Sigmoid colon (tissue), 7 donors: ENCODE results near the gene BRSK2. TPM values are rescaled to one million over a fixed set of nuclear protein-coding genes. Genes with fewer than 3 reads are reported as not detected.
"Not testable (repeated sequence)": the region's sequence is repeated elsewhere in the genome, so short reads cannot be mapped to it uniquely, and the experiment has no call there.

Experiments
- DNase-seq: peaks from one replicate; pipeline ENCODE4 v3.0.0-alpha.2; 2019
- H3K27ac ChIP-seq, 4 donors: fragments of 200-600 bp; sonication (generic); one replicate each; pipeline ENCODE4 v1.5.1; 2016 to 2019; ENCODE audit warnings: mild to moderate bottlenecking in 1 of 4
- H3K27me3 ChIP-seq, 3 donors: fragments of 200-600 bp; sonication (generic); one replicate each; pipeline ENCODE4 v1.5.1; 2019; ENCODE audit warnings: mild to moderate bottlenecking in 1 of 3
- H3K36me3 ChIP-seq, 4 donors: fragments of 200-600 bp; sonication (generic); one replicate each; pipeline ENCODE4 v1.5.1; 2016 to 2019
- H3K4me1 ChIP-seq, 4 donors: fragments of 200-600 bp; sonication (generic); one replicate each; pipeline ENCODE4 v1.5.1; 2017 to 2019
- H3K4me3 ChIP-seq, 4 donors: fragments of 200-600 bp; sonication (generic); one replicate each; pipeline ENCODE4 v1.5.1; 2017 to 2019; ENCODE audit warnings: mild to moderate bottlenecking in 2 of 4, moderate library complexity in 1 of 4
- H3K9me3 ChIP-seq, 4 donors: fragments of 200-600 bp in 3 of 4; sonication (generic) in 3 of 4; one replicate each; pipeline versions ENCODE4 v1.5.1 to v1.6.1; 2013 to 2019
- EP300 ChIP-seq, 4 donors: sonication (generic); formaldehyde crosslinking; IDR thresholded peaks; one replicate each; pipeline ENCODE4 v1.6.1; 2017; ENCODE audit warnings: antibody characterized with exemption in 4 of 4
- POLR2A ChIP-seq, 2 donors: fragments of 450-650 bp; IDR thresholded peaks; one replicate each; pipeline ENCODE4 v1.6.1; 2016; ENCODE audit warnings: antibody characterized with exemption in 2 of 2, mild to moderate bottlenecking in 2 of 2, moderate library complexity in 2 of 2
- POLR2AphosphoS5 ChIP-seq, 4 donors: sonication (generic); formaldehyde crosslinking; IDR thresholded peaks; one replicate each; pipeline ENCODE4 v1.6.1; 2017; ENCODE audit warnings: antibody characterized with exemption in 4 of 4
- WGBS, 2 donors: extraction: QIAGEN DNeasy Blood & Tissue Kit; methylation state at CpG; one replicate each; pipeline ENCODE4 v1.1.7; 2013; 5-methylcytosine and 5-hydroxymethylcytosine counted together
- intact Hi-C: fragments of 100-400 bp; cut with DNase I; formaldehyde crosslinking; loops from one replicate; pipeline ENCODE4 v1.15.1; 2023
- polyA plus RNA-seq, 3 donors: library from polyadenylated mRNA; stranded (reverse); fragments of 200-250 nt; gene quantifications; one replicate each; pipeline ENCODE4 v1.2.3, GENCODE V29; 2013
- total RNA-seq, 4 donors: library from RNA; depleted of rRNA; stranded (reverse); fragments of >200 nt; gene quantifications; one replicate each; pipeline ENCODE4 v1.1.0, GENCODE V29; 2016
- TF ChIP-seq, protein P1 (sequence below), 4 experiments: fragments of 450-650 bp in 3 of 4; fragments of 200-600 bp in 1 of 4; IDR thresholded peaks; one replicate each; pipeline ENCODE4 v1.5.1; 2016 to 2019; ENCODE audit warnings: antibody characterized with exemption in 4 of 4, mild to moderate bottlenecking in 3 of 4, moderate library complexity in 2 of 4
- donor health status: healthy with polysubstance abuse.
- donor health status: Bipolar disorder and iron deficiency.
- donor health status: healthy.

BRSK2 gene
- total and polyA plus RNA-seq, 7 donors = 1.7 to 3.2 (median 1.9) TPM; not detected in 2

DNA sequence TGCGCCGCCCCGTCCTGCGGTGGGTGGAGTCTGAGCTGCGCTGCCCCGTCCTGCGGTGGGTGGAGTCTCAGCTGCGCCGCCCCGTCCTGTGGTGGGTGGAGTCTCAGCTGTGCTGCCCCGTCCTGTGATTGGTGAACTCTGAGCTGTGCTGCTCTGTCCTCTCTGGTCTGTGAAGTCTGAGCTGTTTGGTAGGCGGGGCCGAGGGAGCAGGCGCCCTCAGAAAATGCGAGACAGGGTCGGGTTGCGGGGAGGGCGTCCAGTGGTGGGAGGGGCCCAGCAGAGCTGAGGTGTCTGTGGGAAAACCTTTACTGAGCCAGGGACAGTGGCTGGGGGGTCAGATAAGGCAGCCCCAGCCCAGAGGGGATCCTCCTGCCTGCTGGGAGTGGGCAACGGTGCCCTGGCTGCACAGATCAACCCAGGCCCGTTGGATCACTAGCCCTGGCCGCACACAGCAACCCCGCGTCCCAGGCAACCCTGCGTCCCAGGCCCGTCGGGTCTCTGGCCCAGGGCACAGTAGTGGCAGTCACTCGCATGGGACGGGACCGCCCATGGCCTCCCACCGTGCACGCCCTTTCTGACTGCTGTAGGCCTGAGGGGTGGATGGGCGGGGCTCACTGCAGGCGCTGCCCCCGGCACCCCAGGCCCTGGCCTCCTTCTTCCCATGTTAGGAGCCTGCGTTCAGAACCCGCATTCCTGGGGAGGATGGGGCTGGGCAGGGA, 22.8 kb downstream of the BRSK2 start:
- no peak for DNase-seq
- Histone ChIP-seq H3K4me3 (no peak overlapping the region), H3K27ac (no peak overlapping the region), H3K36me3 (no peaks in the 10 kb centered on the region), H3K4me1 (no peaks in the 10 kb centered on the region), H3K9me3 (peaks cover 4 to 9% (median 6%) of the 10 kb centered on the region in 4 donors), H3K27me3 (peaks cover 0 to 15% (median 15%) of the 10 kb centered on the region in 3 donors)
- WGBS, 2 donors = 77 to 93% methylated on average over 26 to 36 of the region's 36 CpGs
- intact Hi-C loops = no loop called here
- TF ChIP-seq POLR2A (IDR thresholded peaks at IDR 0.05) (no peak), EP300 (IDR thresholded peaks at IDR 0.05) (no peak), POLR2AphosphoS5 (IDR thresholded peaks at IDR 0.05) (no peak)
- TF ChIP-seq, protein P1, sequence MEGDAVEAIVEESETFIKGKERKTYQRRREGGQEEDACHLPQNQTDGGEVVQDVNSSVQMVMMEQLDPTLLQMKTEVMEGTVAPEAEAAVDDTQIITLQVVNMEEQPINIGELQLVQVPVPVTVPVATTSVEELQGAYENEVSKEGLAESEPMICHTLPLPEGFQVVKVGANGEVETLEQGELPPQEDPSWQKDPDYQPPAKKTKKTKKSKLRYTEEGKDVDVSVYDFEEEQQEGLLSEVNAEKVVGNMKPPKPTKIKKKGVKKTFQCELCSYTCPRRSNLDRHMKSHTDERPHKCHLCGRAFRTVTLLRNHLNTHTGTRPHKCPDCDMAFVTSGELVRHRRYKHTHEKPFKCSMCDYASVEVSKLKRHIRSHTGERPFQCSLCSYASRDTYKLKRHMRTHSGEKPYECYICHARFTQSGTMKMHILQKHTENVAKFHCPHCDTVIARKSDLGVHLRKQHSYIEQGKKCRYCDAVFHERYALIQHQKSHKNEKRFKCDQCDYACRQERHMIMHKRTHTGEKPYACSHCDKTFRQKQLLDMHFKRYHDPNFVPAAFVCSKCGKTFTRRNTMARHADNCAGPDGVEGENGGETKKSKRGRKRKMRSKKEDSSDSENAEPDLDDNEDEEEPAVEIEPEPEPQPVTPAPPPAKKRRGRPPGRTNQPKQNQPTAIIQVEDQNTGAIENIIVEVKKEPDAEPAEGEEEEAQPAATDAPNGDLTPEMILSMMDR (IDR thresholded peaks at IDR 0.05) = no peak

DNA sequence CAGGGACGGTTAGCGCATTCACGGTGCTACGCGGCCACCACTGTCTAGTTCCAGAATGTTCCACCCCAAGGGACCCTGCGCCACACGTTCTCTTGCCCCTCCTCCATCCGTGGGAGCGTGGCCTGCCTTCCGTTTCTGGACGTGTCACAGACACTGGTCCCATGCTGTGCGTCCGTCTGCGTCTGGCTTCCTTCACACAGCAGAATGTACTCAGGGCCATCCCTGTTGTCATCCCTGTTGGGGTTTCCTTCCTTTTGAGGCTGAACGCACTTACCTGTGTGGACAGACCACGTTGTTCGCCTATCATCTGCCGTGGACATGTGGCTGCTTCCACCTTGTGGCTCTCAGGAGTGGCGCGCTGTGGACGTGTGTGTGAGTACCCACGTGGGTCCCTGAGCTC, 24.9 kb downstream of the BRSK2 start:
- Histone ChIP-seq H3K27me3 (peaks cover 0 to 15% (median 15%) of the 10 kb centered on the region in 3 donors), H3K9me3 (peaks cover 8 to 25% (median 23%) of the 10 kb centered on the region in 4 donors), H3K4me1 (no peaks in the 10 kb centered on the region), H3K36me3 (no peaks in the 10 kb centered on the region), H3K4me3 (no peak overlapping the region), H3K27ac (no peak overlapping the region)
- TF ChIP-seq, protein P1 (IDR thresholded peaks at IDR 0.05) = no peak
- no peak for TF ChIP-seq POLR2AphosphoS5 (IDR thresholded peaks at IDR 0.05)
- TF ChIP-seq POLR2A (IDR thresholded peaks at IDR 0.05) = no peak
- no peak for TF ChIP-seq EP300 (IDR thresholded peaks at IDR 0.05)
- DNase-seq = no peak
- WGBS, 2 donors = 91 to 94% methylated on average over 22 of the region's 22 CpGs
- intact Hi-C loops = no loop called here

DNA sequence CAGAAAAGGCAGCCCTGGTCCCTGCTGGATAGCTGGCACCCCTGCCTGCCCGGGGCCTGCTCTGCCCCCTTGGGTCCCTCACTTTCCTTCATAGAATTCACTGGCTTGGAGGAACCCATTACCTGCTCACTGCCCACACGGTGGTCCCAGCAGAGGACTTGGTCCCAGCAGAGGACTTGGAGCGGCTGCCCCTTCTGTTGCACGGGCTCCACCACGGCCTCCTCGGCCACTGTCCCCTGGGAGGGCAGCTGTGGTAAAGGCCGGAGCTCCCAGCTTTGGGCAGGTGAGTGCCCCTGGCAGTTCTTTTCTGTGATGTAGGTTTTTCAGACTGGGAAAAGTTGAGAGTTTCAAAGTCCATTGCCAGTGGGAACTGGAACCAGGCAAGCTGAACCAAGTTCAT, 25.9 kb downstream of the BRSK2 start:
- TF ChIP-seq POLR2A (IDR thresholded peaks at IDR 0.05) = no peak
- TF ChIP-seq POLR2AphosphoS5 (IDR thresholded peaks at IDR 0.05) = no peak
- TF ChIP-seq, protein P1 (IDR thresholded peaks at IDR 0.05) = no peak
- TF ChIP-seq EP300 (IDR thresholded peaks at IDR 0.05) = no peak
- H3K27ac ChIP-seq = no peak overlapping the region
- intact Hi-C loops = no loop called here
- H3K36me3 ChIP-seq = no peaks in the 10 kb centered on the region
- peaks cover 8 to 27% (median 24%) of the 10 kb centered on the region in 4 donors for H3K9me3 ChIP-seq
- no peak overlapping the region for H3K4me3 ChIP-seq
- no peak for DNase-seq
- no peaks in the 10 kb centered on the region for H3K4me1 ChIP-seq
- WGBS, 2 donors = 88 to 89% methylated on average over 7 of the region's 7 CpGs
- H3K27me3 ChIP-seq = peaks cover 0 to 12% (median 10%) of the 10 kb centered on the region in 3 donors

DNA sequence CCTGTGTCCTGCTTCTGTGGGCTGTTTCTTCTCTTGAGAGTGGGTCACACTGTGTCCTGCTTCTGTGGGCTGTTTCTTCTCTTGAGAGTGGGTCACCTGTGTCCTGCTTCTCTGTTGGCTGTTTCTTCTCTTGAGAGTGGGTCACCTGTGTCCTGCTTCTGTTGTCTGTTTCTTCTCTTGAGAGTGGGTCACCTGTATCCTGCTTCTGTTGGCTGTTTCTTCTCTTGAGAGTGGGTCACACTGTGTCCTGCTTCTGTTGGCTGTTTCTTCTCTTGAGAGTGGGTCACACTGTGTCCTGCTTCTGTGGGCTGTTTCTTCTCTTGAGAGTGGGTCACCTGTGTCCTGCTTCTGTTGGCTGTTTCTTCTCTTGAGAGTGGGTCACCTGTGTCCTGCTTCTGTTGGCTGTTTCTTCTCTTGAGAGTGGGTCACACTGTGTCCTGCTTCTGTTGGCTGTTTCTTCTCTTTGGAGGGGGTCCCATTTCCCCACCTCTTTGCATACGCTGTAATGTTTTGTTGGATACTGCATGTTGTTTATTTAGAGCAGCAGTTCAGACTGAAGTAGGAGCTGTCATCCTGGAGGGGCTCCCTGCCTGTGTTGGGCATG, 28.6 kb downstream of the BRSK2 start:
- H3K27ac ChIP-seq, H3K4me1 ChIP-seq, H3K27me3 ChIP-seq, intact Hi-C loops, H3K4me3 ChIP-seq, H3K36me3 ChIP-seq, DNase-seq: not testable (repeated sequence)
- H3K9me3 ChIP-seq = peaks cover 8 to 27% (median 24%) of the 10 kb centered on the region in 4 donors
- 96 to 98% methylated on average over 1 of the region's 1 CpG for WGBS, 2 donors

DNA sequence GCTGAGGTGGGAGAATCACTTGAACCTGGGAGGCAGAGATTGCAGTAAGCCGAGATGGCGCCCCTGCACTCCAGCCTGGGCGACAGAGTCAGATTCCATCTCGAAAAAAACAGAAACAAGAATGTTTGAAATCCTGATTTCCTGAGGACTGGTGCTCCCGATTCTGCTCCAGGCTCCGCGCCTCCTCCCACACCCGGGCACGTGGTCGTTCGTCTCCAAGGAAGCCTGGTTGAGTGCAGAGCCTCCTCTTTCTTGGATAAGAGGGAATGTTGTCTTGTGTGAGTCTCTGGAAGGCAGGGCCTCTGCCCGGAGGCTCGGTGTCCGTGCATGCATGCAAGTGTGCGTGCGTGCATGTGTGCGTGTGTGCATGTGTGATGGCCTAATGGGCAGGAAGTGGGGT, 30.1 kb downstream of the BRSK2 start:
- Histone ChIP-seq H3K4me3 (no peak overlapping the region), H3K4me1 (no peaks in the 10 kb centered on the region), H3K27me3 (peaks cover 0 to 11% (median 9%) of the 10 kb centered on the region in 3 donors), H3K36me3 (no peaks in the 10 kb centered on the region), H3K27ac (no peak overlapping the region), H3K9me3 (peaks cover 8 to 27% (median 24%) of the 10 kb centered on the region in 4 donors)
- WGBS, 2 donors = 90 to 94% methylated on average over 17 of the region's 17 CpGs
- TF ChIP-seq POLR2AphosphoS5 (IDR thresholded peaks at IDR 0.05) (no peak), EP300 (IDR thresholded peaks at IDR 0.05) (no peak), POLR2A (IDR thresholded peaks at IDR 0.05) (no peak)
- TF ChIP-seq, protein P1 (IDR thresholded peaks at IDR 0.05) = no peak
- intact Hi-C loops = no loop called here
- no peak for DNase-seq
